ENCODE results near the gene ZNF625.
"Not testable (repeated sequence)": the region's sequence is repeated elsewhere in the genome, so short reads cannot be mapped to it uniquely, and the experiment has no call there.

Gene ZNF625

DNA sequence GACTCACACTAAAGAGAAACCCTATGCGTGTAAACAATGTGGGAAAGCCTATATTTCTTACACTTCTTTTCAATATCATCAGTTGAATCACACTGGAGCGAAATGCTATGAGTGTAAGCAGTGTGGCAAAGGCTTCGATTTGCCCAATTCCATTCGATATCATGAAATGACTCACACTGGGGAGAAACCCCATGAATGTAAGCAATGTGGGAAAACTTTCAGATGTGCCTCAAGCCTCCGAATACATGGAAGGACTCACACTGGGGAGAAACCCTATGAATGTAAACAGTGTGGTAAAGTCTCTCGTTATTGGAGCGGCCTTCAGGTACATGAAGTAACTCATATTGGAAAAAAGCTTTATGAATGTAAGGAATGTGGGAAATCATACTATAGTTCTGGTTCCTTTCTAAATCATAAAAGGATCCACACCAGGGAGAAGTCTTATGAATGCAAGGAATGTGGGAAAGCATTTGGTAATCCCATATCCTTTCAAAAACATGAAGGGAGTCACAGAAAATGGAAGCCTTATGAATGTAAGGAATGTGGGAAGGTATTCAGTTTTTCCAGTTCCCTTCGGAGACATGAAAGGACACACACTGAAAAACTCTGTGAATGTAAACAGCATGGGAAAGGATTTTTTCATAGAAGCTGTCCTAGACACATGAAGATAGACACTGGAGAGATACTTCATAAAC, 44.4 kb downstream of the ZNF625 start:
- Mint-ChIP-seq H3K4me1 (ENCODE audit: low read depth) (no peaks in the 10 kb centered on the region), H3K4me3 (no peak overlapping the region), H3K27ac (no peak overlapping the region), H3K36me3 (ENCODE audit: low read depth) (peaks cover 43% of the 10 kb centered on the region), H3K27me3 (ENCODE audit: low read depth) (no peaks in the 10 kb centered on the region), H3K9me3 (peaks cover 63% of the 10 kb centered on the region)
- DNase-seq (ENCODE audit: low spot score), result no peak

DNA sequence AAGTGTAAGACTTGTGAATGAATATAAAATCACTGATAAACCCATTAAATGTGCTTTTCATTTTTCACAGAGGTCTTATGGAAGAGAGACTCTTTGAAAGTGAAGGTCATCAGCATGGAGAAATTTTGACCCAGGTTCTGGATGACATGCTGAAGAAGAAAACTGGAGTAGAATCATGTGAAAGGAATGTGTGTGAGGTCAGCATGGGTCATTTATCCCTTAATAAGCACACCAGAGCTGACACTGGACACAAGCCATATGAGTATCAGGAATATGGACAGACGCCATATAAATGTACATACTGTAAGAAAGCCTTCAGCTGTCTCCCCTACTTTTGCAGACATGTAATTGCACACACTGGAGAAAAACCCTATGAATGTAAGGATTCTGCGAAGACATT, 45.4 kb downstream of the ZNF625 start:
- Mint-ChIP-seq H3K4me1 (ENCODE audit: low read depth) (no peaks in the 10 kb centered on the region), H3K4me3 (no peak overlapping the region), H3K9me3 (peaks cover 63% of the 10 kb centered on the region), H3K27me3 (ENCODE audit: low read depth) (no peaks in the 10 kb centered on the region), H3K27ac (no peak overlapping the region), H3K36me3 (ENCODE audit: low read depth) (peaks cover 44% of the 10 kb centered on the region)
- no peak for DNase-seq (ENCODE audit: low spot score)

DNA sequence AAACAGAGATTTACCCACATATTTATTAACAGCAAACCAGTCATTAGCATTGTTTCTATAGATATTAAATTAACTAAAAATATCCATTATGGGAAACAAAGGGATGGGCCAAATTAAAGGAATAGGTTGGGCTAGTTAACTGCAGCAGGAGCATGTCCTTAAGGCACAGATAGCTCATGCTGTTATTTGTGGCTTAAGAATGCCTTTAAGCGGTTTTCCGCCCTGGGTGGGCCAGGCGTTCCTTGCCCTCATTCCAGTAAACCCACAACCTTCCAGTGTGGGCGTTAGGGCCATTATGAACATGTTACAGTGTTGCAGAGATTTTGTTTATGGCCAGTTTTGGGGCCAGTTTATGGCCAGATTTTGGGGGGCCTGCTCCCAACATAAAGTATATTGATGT, 52.6 kb downstream of the ZNF625 start:
- not testable (repeated sequence) for DNase-seq (ENCODE audit: low spot score); H3K27me3 Mint-ChIP-seq (ENCODE audit: low read depth); H3K4me1 Mint-ChIP-seq (ENCODE audit: low read depth); H3K4me3 Mint-ChIP-seq; H3K27ac Mint-ChIP-seq
- H3K36me3 Mint-ChIP-seq (ENCODE audit: low read depth), result peaks cover 17% of the 10 kb centered on the region
- peaks cover 64% of the 10 kb centered on the region for H3K9me3 Mint-ChIP-seq

DNA sequence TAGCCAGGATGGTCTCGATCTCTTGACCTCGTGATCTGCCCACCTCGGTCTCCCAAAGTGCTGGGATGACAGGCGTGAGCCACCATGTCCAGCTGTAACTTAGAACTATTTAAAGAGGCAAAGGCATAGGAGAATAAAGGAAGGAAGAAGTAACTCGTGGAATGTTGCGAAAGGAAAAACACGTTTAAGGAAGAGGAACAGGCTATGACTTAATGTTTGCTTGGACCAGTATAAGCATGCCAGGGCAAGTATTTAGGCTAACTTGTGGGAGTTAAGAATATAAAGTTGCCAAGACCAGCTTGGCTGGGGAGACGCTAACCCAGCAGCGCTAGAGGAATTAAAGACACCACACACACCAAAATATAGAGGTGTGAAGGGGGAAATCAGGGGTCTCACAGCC, 58.5 kb downstream of the ZNF625 start:
- H3K27me3 Mint-ChIP-seq (ENCODE audit: low read depth), result no peaks in the 10 kb centered on the region
- DNase-seq (ENCODE audit: low spot score), result no peak
- H3K4me1 Mint-ChIP-seq (ENCODE audit: low read depth), result peaks cover 2% of the 10 kb centered on the region
- H3K4me3 Mint-ChIP-seq, result no peak overlapping the region
- H3K36me3 Mint-ChIP-seq (ENCODE audit: low read depth), result peaks cover 39% of the 10 kb centered on the region
- H3K27ac Mint-ChIP-seq, result no peak overlapping the region
- peaks cover 71% of the 10 kb centered on the region for H3K9me3 Mint-ChIP-seq

DNA sequence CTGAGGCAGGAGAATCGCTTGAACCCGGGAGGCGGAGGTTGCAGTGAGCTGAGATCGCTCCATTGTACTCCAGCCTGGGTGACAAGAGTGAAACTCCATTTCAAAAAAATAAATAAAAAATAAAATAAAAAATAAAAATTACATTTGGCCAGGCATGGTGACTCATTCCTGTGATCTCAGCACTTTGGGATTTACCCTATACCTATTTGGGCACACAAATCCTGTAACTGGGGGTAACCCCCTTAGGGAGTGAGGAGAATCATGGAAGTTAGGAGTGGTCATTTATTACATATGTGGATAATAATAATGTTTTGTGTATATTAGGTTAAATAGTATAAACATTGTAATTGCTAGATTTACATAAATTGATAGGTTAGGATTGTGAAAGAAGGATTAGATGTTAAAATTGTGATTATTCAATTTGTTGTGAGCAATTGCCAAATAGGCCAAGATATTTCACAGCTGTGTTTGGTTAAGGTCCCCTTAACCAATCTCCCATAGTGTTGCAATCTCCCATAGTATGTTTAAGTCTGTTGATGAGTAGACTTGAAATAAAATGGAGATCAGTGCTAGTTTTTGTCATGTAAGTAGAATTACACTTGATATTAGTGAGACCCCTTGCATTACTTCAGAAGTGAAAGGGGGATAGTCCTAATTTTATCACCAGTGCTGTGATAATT, 61.3 kb downstream of the ZNF625 start:
- peaks cover 49% of the 10 kb centered on the region for H3K9me3 Mint-ChIP-seq
- peaks cover 35% of the 10 kb centered on the region for H3K36me3 Mint-ChIP-seq (ENCODE audit: low read depth)
- H3K27ac Mint-ChIP-seq, result no peak overlapping the region
- H3K4me3 Mint-ChIP-seq, result no peak overlapping the region
- no peaks in the 10 kb centered on the region for H3K27me3 Mint-ChIP-seq (ENCODE audit: low read depth)
- H3K4me1 Mint-ChIP-seq (ENCODE audit: low read depth), result peaks cover 7% of the 10 kb centered on the region
- no peak for DNase-seq (ENCODE audit: low spot score)

All from T-helper 2 cell treated with Interferon-gamma antibody and Interleukin-4, amounts not matched to agents 5 μg/mL and 100 μg/mL, for 36 hours (primary cell).